T-helper 2 cell treated with Interferon-gamma antibody and Interleukin-4, amounts not matched to agents 100 ng/mL and 5 ng/mL, for 36 hours (primary cell): ENCODE data around the gene EGFLAM. TPM values are rescaled to one million over a fixed set of nuclear protein-coding genes. Genes with fewer than 3 reads are reported as not detected.
"Not testable (repeated sequence)": the region's sequence is repeated elsewhere in the genome, so short reads cannot be mapped to it uniquely, and the experiment has no call there.

Experiments
- intact Hi-C: fragments of 100-400 bp; cut with micrococcal nuclease; formaldehyde crosslinking; loops from one replicate; pipeline ENCODE4 v1.15.1; 2023
- total RNA-seq: library from RNA; stranded (reverse); gene quantifications from 2 replicates; pipeline ENCODE4 v1.2.3, GENCODE V29; 2022

The EGFLAM gene
- total RNA-seq, 1 donor from 2014 or later: not detected

DNA sequence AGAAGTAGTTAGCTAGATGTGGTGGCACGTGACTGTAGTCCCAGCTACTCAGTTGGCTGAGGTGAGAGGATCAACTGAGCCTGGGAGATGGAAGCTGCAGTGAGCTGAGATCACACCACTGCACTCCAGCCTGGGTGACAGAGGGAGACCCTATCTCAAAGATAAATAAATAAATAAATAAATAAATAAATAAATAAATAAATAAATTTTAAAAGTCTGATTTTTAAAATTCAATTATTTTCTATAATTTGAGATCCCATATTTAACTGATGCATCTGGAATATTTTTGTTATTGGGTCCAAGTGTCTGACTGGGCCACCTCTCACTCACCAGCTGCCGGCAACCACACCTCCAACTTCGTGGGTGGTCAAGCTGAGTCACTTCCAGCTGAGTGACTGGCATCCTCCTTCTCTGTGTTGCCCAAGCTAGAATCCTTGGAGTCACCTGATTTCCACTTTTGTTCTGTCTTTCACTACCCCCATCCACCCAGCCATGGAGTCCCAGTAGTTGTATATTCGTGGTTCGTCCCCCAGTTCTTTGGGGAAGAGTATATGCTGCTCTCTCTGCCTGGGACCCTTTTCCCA is 70.9 kb downstream of the EGFLAM start:
- intact Hi-C loops: no loop called here

DNA sequence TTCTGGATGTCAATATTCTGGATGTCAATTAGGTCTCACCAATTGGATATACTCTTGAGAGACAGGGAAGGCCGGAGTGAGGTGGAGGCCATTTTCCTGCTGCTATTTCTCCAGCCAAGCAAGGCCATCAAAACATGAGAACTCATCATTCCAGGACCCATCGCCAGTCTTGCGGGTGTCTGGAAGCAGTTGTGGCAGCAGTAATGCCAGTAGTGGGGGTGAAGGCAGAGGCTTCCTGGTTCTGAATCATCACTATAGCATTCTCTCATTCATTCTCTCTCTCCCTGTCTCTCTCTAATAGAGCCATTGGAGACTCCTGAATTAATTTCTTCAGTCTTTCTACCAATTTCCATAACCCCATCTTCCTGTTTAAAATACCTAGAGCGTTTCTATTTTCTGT is 71.8 kb downstream of the EGFLAM start:
- intact Hi-C loops: no loop called here

DNA sequence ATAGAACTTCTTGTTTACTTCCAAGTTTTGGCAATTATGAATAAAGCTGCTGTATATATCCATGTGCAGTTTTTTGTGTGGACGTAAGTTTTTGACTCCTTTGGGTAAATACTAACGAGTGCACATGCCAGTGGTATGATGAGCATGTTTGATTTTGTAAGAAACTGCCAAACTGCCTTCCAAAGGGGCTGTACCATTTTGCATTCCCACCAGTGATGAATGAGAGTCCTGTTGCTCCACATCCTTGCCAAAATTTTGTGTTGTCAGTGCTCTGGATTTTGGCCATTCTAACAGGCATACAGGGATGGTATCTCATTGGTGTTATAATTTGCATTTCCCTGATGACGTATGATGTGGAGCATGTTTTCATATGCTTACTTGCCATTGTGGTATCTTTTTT is 73.5 kb downstream of the EGFLAM start:
- intact Hi-C loops: no loop called here

DNA sequence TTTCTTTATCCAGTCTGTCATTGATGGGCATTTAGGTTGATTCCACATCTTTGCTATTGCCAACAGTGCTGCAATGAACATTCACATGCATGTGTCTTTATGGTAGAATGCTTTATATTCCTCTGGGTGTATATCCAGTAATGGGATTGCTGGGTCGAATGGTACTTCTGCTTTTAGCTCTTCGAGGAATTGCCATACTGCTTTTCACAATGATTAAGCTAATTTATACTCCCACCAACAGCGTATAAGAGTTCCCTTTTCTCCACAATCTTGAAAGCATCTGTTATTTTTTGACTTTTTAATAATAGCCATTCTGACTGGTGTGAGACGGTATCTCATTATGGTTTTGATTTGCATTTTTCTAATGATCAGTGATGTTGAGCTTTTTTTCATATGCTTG is 74.8 kb downstream of the EGFLAM start:
- intact Hi-C loops: not testable (repeated sequence)

DNA sequence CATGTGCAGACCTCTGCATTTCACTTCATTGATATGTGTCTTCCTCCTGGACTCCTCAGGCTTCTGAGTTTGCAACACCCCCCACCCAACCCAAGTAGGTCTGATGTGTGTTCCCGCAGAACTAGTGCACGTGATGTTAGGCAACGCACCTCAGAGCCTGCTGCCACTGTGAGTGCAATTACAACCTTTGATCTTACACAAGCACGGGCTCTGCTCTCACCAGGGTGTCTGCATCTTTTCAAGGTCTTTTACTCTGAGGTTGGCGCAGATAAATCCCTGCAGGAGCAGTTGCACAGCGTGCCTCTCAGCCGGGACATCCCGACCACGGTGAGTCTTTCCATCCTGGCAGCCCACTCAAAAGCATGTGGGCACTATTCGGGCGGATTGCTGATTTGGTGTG is 80.1 kb downstream of the EGFLAM start:
- intact Hi-C loops: no loop called here

DNA sequence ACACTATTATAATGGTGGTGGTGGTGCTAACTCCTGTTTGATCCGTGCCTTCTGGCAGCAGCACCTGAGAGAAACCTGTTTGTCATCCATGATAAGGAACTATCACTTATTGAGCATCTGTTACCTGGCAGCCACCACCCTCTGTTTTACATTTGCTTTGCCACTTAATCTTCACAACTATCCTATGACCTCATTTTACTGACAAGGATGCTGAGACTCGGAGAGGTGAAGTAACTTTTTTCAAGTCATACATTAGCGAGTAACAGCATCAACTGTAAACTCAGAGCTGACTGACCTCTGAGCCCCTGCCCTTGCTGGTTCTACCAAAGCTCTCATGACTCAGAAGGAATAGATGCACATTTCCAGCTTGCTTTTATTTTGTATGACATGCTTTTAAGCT is 81.1 kb downstream of the EGFLAM start:
- intact Hi-C loops: no loop called here

DNA sequence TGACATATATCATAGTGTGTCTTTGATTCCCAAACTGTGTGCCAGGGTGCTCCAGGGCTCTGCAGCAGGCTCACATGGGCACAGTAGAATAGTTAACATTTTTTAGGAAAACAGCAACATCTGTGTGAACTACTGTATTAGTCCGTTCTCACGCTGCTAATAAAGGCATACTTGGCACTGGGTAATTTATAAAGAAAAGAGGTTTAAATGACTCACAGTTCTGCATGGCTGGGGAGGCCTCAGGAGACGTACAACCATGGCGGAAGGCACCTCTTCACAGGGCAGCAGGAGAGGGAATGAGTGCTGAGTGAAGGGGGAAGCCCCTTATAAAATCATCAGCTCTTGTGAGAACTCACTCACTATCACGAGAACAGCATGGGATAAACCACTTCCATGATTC is 82.7 kb downstream of the EGFLAM start:
- intact Hi-C loops: no loop called here

DNA sequence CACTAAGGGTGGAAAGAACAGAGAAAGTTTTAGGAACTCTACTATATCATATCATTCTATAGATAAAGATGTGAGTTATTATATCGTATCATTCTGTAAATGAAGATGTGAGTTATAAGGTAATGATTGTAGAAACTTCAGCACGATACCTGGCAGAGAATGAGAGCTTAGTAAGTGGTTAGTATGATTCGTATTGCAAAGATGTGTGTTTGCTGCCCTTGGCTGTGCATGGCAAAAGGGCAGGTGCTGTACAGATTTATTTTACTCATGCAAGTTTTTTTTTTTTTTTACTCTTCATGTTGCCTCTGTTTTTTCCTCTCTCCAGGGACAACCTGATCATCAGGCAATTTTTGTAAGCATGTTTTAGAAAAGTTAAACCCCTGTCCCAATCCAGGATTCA is 83.3 kb downstream of the EGFLAM start:
- intact Hi-C loops: no loop called here

DNA sequence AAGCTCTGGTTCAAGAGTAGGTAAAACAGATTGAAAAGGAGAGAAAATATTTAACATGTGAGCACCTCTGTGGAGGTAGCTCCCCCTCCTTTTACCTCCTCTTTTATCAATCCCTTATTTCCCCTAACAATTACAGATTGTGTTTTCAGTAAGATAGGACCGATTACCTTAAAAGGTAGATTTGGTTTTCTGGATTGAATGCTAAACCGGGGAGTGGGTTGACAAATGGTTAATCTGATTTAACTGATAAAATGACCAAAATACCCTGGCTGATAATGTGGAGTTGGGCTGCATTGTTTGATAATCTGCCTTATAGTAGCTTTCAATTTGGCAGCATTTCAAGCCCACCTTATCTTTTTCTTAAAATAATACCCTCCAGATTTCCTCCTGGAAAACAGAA is 83.9 kb downstream of the EGFLAM start:
- intact Hi-C loops: no loop called here

DNA sequence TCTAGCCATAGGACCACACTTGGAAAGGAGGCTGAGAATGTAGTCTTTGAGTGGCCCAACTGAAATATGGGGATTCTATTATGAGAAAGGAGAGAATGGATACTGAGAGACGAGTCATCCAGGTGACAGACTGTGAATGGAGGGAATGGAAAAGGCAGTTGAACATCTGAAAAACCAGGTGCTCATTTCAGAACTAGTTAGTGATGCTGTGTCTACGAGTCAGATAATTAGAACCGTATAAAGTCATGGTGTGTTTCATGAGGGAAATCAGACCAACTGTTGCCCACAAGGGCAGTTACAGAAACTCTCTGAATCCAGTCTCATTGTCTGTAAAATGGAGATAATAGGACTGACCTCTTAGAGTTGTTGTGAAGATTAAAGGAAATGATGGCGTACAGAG is 86.5 kb downstream of the EGFLAM start:
- intact Hi-C loops: no loop called here

DNA sequence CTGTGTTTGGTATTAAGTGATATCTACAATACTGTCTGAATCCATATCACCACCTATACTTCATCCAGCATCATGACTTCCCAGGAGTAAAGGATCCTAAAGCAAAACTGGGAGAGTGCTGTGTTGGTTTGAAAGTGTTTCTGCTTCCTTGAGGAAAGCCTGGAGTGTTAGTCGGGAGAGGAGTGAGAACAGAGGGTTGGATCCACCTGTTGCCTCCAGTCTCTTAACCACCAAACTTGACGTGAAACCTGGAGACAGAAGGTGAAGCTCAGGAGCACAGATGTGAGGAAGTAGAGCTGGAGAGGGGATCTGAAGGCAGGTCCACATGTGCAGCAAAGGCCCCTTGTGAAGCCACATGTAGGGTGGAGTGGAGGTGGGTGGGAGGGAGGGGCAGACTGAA is 88.2 kb downstream of the EGFLAM start:
- intact Hi-C loops: no loop called here

DNA sequence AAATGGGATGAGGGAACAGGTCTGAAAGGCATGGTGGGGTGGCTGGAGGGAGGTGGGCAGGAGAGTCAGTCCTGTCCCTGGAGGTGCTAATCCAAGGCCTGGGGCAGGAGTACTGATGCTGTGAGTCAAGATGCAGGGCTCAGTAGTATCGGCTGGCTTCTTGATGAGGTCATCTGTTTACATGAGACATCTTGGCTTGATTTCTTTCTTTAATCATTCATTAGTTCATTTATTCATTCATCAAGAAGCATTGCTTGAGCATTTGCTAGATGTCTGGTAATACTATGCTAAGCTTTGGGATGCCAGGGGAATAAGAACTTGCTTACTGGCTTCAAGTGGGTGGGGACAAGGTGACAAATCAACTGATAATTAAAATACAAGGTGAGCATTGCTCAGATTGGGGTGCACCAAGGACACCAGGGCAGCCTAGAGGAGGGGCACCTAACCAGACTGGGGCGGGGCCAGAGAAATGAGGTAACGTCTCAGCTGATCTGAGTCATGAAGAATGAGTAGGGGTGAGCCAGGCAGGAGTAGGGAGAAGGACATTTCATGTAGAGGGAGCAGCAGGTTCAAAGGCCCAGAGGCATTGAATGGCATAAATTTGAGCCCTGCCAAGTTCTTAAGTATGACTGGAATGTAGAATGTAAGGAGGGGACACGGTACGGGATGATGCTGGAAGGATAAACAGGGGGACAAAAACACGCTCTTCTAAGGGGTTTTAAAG is 88.8 kb downstream of the EGFLAM start:
- intact Hi-C loops: no loop called here

DNA sequence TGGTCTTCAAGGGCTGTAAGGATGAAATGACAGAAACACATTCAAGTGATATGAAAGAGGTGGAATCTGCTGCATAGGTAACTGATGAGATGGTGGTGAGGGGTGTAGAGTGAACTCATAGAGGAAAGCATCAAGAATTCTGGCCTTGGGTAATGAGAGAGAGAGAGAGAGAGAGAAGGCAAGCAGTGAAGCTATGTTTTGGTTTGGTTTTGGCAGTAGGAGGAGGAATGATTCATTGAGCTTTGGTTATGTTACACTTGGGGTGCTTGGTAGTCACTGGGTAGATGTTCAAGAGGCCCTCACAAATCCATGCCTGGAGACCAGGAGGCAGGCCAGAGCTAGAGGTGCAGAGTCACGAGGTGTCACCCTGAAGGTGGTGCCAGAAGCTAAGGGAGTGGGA is 89.5 kb downstream of the EGFLAM start:
- intact Hi-C loops: no loop called here

DNA sequence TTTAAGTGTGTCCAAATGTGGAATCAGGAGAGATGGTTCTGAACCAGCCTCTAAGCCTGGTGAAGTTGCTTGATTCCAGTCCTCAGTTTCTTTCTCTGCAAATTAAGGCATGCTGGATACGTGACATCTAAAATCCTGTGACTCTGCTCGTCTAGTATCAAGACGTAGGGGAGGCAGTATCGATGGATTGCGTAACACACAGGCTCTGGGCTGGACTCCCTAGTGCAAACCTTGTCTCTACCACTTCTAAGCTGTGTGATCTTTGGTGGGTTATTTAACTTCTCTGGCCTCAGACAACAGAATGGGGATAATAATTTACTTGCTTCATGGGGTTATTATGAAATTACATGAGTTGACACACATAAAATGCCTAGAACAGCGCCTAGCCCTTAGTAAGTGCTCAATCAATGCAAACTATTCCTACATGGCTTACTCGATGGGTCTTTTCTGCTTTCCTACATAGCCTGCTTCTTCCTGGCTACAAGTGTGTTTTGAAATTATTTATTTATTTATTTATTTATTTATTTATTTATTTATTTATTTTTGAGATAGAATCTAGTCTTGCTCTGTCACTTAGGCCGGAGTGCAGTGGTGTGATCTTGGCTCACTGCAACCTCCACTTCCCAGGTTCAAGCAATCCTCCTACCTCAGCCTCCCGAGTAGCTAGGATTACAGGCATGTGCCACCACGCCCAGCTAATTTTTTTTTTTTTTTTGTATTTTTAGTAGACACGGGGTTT is 102.1 kb downstream of the EGFLAM start:
- intact Hi-C loops: no loop called here

DNA sequence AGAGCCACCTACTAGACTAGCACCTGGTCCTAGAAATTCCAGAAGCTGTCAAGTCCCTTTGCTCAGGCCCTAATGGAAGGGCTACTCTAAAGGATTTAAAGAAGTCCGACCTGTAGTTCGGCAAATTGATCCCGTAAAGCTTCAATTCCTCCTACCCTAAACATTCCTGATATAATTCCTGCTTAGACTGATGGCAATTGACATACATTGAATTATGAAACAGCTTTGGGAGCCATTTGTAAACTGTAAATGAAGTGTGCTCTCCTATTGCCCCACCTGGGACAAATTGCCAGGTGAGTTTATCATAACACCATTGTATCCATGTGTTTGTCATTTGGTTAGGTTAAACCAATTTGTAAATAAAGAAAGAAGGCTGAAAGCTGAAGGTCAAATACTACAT is 104.4 kb downstream of the EGFLAM start:
- intact Hi-C loops: no loop called here

DNA sequence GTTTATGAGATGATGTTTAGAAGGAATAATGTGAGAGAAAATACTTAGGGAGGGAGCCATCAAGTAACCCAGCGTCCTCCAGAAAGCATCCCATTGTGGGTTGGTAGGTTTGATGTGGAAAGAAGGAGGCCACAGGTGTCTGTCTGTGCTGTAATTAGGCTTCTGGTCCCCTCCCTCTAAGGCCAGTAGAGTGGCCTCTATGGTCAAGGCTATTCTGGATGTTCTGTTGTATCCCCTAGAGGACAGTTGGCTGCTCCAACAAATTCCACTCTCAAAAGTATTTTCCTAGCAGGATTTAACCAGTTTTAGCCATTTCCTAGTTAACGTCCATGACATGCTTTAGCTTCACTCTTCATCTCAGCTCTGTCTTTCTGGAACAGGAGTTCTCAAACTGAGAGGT is 106.5 kb downstream of the EGFLAM start:
- intact Hi-C loops: no loop called here

DNA sequence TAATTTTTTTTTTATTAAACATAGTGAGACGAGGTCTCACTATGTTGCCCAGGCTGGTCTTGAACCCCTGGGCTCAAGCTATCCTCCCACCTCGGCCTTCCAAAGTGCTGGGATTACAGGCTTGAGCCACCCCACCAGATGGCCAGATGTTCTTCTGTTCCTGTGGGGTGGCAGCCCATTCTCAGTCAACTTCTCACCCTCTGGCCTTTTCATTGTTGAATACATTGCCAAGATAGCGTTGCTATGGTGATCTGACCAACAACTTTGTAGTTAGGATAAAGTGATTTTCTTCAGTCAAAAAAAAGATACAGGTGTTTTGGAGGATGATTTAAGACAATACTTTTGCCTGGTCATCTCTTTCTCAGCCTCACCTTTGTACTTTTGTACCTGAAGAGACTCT is 109.1 kb downstream of the EGFLAM start:
- intact Hi-C loops: no loop called here

DNA sequence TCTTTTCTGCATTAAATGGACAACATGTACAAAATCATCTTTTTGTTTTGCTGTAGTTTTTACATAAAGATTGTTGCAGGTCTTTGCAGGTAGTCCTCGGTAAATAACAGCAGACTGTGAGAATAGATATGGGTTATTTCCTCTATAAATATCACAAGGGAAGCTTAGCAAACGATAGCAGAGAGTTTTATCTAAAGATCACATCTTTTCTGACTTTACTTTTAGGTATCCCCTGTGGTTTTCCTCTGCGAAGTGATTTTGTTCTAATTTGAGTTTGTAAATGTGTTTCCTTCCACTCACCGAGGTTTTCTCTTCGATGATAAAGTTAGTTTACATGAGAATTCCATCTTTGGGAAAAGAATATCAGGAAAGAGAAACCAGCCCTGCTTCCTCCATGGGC is 109.6 kb downstream of the EGFLAM start:
- intact Hi-C loops: no loop called here

DNA sequence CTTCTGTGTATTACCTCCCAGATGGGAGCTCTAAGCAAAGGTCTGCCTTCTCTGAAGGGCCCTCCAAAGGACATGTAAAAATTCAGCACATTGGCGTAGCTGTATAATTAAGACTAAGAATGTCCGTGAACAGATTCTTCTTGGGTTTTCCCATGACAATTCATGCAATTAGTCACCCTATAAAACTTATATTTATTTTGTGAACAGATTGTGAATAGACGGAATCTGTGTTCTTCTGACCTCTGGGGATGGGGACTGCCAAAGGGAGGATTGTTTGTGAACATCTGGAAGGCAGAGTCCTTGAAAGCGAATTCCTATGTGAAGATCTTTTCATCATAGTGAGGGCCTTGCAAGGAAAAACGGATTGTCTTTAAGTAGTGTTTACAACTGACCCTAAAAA is 111.3 kb downstream of the EGFLAM start:
- intact Hi-C loops: no loop called here

DNA sequence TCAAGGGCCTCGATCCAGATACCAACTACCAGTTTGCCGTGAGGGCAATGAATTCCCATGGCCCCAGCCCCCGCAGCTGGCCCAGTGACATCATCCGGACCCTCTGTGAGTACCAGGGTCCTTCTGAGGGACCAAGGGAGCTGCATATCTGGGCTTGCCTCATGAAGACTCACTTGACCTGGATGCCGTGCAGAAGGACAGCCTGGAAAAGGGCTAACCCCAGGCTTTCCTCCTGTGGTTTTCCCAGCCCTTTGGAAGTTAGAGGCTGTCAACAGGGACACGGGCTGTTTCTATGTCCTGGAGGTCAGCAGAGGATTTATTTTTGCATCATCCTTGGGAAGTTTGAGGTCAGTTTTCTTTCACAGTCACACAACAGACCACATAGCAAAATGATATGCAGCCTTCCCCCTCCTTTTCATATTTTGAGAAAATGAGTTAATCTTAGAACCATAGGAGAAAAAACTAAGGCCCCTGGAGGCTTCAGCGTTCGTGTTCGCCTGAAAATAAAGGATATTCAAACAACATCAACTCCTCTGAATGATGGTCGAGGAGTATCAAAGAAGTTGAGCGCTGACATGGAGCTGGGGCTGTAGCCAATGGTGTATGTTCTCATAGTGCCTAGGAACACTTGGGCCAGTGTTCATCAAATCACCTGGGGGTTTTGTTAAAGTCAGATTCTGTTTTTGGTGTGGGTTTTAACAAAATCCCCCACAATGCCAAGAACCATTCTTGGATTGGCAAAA is 112.2 kb downstream of the EGFLAM start:
- intact Hi-C loops: no loop called here

DNA sequence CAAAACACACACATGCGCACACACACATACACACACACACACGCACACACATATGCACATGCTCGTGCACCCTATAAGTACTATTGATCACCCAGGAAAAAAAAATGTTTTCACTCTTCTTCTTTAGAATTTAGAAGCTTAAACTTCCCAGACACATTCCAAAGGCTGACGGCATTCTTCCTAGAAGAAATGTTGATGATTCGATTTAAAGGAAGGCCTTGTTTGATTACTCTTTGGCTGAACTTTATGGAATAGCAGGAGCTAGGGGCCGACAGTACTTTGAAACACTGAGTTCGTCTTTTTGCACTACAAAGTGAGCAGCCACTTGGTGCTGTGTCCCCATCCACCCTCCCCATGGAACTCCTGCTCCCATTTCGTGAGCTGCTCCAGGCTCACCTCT is 113.2 kb downstream of the EGFLAM start:
- intact Hi-C loops: no loop called here

DNA sequence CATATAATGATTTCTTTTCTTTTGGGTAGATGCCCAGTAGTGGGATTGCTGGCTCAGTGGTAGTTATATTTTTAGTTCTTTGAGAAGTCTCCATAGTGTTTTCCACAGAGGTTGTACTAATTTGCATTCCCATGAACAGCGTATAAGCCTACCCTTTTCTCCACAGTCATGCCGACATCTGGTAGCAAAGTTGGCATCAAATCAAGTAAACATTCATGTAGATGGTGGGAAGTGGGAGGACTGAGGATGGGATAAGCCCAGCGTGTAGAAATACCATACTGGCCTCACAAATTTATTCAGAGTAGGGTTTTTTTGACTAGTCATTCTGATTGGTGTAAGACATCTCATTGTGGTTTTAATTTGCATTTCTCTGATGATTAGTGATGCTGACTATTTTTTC is 115.4 kb downstream of the EGFLAM start:
- intact Hi-C loops: no loop called here
